IPS-18c (cell line): ENCODE measurements around the gene PEX7.
A peak's percentile ranks its signal among the peaks of the same experiment; 100 is the strongest.

ENCODE experiments used
- H3K4me3 ChIP-seq: 2 replicates; pipeline ENCODE4 v1.7.0; 2013; ENCODE audit warnings: low read depth, mild to moderate bottlenecking, low read length, moderate library complexity; ENCODE audit not compliant: insufficient read depth
- H3K9me3 ChIP-seq: one replicate; pipeline ENCODE4 v1.6.1; 2013; ENCODE audit warnings: mild to moderate bottlenecking, low read length, moderate library complexity; ENCODE audit not compliant: control insufficient read depth, insufficient read depth

PEX7 gene, protein sequence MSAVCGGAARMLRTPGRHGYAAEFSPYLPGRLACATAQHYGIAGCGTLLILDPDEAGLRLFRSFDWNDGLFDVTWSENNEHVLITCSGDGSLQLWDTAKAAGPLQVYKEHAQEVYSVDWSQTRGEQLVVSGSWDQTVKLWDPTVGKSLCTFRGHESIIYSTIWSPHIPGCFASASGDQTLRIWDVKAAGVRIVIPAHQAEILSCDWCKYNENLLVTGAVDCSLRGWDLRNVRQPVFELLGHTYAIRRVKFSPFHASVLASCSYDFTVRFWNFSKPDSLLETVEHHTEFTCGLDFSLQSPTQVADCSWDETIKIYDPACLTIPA

DNA sequence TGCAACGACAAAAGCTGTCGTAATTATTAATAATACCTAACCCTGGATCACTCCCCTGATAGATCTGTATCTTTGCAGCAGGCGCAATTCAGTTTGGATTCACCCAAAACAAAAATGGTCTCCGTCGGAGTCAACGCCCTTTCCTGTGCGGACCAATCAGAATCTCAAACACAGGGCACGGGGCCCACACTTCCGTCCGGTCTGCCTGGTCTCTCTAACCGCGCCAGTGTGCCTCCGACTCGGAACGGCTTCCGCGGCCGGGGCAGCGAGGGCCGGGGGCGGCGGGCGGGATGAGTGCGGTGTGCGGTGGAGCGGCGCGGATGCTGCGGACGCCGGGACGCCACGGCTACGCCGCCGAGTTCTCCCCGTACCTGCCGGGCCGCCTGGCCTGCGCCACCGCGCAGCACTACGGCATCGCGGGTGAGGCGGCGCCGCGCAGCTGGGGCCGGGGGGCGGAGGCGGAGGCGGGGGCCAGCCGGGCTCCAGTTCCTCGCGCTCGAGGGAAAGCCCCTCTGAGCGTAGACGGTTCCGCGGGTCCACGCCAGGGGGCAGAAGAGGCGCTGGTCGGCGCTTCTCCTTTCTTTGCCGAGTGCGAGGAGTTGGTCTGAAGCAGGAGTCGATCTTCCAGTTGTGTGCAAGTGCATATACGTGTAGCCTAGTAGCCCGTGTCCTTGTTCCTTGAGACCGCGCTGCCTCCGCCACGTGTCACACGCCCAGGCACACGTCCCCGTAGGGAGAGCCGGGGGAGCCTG, at the start of gene PEX7:
PEX7 (plus strand) TSS at position 217 of the 752 bp plus-strand sequence; CDS start at position 291, 74 bp downstream.
- H3K9me3 ChIP-seq = no peaks in the 10 kb centered on the region
- H3K4me3 ChIP-seq = peak within 1 kb of the TSS; percentile 79

DNA sequence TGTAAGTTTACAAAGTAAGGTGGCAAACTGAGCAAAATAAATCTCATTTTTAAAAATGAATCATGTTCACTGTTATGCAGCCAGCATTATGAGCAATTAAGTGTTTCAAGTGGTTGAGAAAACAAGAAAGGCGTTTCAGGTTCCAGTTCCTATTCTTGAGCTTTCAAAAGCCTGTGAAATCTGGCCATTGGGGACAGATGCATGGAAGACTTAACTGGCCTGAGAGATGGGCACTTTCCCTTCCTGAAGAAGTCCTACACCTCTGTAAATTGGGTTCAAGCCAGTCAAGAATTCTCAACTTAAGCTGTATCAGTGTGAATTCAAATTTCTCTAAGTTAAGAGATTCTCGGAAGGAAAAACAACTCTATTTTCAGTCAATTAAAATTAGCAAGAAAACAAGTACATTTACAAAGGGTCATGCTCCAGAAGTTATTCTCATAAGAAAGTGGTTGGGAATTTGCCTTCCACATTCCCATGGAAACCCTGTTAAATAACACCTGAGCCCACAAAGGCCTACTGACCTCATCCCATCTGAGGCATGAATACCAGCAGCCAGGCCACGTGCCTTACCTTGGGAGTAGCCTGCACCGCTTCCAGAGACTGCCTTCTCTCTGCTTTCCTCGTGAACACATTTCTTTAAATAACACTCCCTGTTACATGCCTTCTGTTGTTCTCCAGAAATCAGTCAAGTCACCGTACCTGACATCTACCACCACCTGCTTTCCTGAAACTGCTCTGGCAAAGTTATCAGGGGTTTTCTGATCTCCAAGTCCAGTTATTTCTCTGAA, 49.5 kb upstream of the PEX7 start:
- Histone ChIP-seq H3K9me3 (no peaks in the 10 kb centered on the region), H3K4me3 (no peak overlapping the region)

DNA sequence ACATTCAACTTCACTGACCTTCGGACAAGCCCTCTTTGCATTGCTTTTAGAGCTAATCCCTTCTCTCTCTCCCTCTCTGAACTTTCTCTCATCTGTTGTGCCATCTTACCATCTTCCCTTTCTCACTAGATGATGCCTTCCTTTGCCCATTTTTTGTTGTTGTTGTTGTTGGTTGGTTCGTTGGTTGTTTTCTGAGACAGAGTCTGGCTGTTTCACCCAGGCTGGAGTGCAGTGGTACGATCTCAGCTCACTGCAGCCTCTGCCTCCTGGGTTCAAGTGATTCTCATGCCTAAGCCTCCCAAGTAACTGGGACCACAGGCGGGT, 49.0 kb upstream of the PEX7 start:
- Histone ChIP-seq H3K4me3 (no peak overlapping the region), H3K9me3 (no peaks in the 10 kb centered on the region)

DNA sequence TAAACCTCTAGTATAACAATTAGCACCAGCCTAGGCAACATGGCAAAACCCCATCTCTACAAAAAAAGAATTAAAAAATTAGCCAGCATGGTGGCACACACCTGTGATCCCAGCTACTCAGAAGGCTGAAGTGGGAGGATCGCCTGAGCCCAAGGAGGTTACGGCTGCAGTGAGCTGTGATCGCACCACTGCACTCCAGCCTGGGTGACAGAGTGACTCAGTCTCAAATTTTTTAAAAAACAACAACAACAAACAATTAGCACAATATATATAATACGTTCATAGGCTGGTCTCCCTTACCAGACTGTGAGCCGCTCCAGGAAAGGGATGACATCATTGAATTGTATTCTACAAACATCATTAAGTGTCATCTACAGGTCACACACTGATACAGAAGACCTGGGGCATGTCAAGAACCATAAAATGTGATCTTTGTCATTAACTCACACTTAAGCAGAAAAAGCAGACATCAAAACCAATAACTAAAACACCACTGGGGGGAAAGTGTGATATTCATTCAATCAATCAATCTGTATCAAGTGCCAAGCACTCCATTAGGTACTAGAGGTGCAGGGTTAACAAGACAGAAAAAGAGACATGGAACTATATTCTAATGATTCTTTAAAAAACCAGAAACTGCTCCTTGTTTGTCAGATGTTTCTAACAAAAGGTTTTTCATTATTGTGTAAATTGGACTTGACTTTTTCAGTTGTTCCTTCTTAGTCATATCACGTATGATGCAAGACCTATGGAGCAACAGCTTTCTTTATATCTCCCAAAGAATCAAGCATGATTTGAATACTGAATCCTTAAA, 48.0 kb upstream of the PEX7 start:
- Histone ChIP-seq H3K4me3 (no peak overlapping the region), H3K9me3 (no peaks in the 10 kb centered on the region)

DNA sequence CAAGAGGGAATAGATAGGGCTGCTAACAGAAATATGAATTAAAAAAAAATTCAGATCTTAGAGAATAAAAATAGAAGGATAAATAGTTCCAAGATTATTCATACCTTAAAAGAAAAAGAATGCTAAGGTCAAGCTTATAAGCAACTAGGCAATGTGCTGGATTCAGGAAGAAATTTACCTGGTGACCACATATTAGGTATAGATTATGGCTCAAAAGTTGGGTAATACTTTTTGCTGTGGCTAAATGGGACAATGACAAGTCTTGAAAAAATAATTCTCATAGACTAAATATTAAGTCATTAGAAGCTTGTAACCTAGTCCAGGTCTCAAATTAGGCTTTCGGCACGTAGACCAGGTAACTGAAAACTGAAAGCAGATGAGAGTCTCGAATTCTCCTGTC, 47.3 kb upstream of the PEX7 start:
- no peaks in the 10 kb centered on the region for H3K9me3 ChIP-seq
- no peak overlapping the region for H3K4me3 ChIP-seq

DNA sequence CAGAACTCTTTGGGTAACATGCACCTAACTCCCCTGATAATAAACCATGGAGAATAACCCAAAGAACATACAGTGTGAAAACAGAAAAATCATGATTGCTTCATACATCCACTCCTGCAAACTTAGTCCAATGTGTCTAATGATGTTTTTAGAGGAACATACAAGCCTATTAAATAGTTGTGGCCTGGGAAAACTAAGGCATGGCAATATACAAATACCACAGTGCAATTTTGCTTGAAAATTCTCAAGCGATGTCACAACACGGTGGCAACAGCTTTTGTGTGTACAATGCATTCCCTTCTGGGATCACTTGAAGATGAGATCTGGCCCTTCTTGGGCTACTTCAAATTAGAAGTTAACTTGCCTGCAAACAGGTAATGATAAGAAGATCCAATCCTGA, 46.8 kb upstream of the PEX7 start:
- Histone ChIP-seq H3K9me3 (no peaks in the 10 kb centered on the region), H3K4me3 (no peak overlapping the region)

DNA sequence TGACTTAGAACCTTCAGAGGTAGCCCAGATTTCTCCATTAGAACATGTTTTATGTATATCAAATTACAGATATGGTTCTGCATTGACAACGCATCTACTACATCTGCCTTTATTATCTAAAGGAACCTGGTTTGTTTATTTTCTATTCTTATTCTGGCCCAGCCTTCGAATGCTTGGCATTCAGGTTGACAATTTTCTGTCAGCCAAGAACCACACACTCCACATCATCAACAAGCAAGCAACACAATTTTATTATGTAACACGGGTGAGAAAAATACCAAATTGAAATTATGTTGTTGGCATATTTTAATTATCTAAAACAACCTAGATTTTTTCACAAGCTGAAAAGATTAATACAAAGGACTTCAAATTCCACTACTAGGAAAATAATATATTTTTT, 44.7 kb upstream of the PEX7 start:
- no peaks in the 10 kb centered on the region for H3K9me3 ChIP-seq
- H3K4me3 ChIP-seq = no peak overlapping the region

DNA sequence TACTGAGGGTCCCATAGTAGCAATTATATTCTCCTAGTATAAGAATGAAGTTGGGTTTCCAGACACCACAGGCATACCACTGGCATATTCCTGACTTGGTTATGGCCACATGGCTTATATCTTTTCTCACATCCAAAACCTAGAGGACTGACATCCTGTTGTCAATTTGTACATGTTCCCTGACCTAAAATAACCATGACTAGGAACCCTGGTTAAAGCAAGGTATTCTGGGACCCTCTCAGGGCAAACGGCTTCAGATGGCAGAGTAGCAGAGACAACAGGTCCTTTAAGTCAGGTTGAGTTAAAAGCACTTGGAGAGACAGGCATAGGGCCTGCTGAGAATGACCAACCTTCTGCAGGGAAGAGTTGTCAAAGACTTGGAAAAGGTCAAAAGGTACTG, 42.7 kb upstream of the PEX7 start:
- no peak overlapping the region for H3K4me3 ChIP-seq
- no peaks in the 10 kb centered on the region for H3K9me3 ChIP-seq

DNA sequence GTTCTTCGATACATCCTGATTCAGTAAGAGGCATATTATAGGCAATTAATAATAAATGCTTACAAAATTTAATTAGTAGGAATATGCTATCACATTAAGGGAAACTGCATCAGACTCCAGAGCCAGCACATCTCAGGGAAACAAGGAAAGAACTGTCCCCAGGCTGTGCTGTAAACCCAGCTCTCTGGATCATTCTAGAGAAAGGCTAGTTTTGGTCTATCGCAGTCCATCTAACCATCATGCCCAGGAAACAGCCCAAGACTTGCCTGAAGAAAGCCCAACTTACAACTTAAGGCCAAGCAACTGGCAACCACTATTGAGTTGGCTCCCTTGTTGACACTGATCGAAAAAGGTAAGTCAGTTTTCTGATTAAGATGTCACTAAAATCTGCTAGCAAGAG, 41.4 kb upstream of the PEX7 start:
- no peaks in the 10 kb centered on the region for H3K9me3 ChIP-seq

DNA sequence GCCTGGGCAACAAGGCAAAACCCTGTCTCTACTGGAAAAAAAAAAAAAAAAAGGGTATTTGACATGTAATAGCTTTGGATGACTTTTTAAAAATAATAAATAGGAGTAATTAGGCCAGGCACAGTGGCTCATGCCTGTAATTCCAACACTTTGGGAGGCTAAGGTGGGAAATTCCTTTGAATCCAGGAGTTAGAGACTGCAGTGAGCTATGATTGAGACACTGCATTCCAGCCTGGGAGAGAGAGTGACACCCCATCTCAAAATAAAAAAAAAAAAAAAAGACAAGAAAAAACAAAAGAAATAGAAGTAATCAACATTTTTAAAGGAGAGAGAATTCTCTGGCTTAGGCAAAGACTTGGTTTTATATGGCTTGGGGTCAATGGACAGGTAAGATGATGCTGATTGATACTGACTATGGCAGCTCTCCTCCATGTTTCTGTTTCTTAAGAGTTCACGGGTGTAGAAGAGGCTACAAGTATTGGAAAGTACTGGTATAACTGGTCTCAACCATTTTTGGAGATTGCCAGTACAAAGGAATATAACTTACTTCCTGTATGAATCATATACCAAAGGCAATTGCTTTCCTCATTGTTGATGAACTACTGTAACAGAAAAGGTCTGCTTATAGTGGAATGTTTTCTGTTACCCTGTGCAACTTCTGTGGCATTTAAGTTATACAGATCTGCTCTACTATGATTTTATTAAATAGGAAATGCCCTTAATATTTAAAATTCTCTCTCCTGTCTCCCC, 40.2 kb upstream of the PEX7 start:
- Histone ChIP-seq H3K4me3 (no peak overlapping the region), H3K9me3 (no peaks in the 10 kb centered on the region)

More for the DNA sequence above, 41.4 kb upstream of the PEX7 start:
- H3K4me3 ChIP-seq = no peak overlapping the region

DNA sequence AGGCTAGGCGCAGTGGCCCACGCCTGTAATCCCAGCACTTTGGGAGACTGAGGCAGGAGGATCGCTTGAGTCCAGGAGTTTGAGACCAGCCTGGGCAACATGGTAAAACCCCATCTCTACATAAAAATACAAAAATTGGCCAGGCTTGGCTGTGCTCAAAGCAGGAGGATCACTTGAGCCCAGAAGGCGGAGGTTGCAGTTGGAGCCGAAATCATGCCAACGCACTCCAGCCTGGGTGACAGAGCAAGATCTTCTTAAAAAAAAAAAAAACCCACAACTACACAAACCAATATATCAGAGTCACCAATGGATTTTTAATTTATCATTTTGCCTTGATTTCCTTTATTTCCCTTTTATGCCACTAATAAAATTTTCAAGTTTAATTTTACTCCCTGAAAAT, 39.4 kb upstream of the PEX7 start:
- H3K9me3 ChIP-seq = no peaks in the 10 kb centered on the region
- no peak overlapping the region for H3K4me3 ChIP-seq

DNA sequence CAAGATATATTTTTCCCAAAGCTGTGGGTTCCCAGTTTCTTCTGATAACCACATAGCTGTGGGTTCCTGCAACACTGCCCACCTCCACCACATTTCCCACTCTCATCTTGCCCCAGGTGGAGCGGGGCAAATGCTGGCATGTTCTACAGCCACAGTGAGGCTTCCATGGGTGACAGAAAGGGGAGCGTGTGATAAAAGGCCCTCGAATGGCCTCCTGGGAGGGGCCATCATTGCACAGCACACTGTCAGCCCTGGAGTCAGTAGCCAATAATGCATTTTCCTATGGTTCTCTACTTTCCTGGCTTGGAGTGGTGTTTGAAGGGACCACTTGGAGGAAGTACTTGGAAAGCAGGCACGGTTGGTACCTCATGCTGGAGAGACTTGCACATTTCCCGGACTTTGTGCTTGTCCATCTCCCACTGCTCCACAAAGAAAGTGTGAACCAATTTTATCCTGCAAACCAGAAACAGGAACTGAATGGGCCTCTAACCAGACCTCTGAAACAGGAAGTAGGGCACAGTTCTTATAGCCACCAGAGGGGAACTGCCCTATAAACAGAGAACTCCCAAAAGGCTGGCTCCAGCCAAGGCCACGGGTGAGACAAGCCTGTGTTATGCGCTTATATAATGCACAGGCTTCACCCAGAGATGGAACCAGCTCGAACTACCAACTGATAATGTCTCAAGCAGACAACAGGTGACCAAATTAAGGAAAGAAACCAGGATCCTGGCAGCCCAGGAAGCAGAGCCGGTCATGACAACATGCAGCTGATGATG, 38.7 kb upstream of the PEX7 start:
- Histone ChIP-seq H3K4me3 (no peak overlapping the region), H3K9me3 (no peaks in the 10 kb centered on the region)

DNA sequence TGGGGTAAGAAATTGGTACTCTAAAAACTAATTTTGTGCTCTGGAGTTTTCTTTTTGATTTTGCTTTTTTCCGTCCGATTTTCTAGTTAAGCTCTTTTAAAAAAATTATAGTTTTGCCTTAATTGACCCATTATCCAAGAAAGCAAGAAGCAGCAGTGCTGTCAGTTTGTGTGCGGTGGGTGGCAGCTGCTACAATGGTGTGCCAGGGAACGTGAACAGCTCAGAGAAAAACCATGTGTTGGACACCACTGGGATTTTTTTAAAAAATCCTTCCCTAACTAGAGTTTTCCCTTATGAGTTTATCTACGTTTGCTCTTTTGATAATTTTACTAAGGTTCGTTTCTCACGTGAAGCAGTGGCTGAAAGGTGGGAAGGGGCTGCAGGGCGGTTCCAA, 38.1 kb upstream of the PEX7 start:
- Histone ChIP-seq H3K9me3 (no peaks in the 10 kb centered on the region), H3K4me3 (no peak overlapping the region)

DNA sequence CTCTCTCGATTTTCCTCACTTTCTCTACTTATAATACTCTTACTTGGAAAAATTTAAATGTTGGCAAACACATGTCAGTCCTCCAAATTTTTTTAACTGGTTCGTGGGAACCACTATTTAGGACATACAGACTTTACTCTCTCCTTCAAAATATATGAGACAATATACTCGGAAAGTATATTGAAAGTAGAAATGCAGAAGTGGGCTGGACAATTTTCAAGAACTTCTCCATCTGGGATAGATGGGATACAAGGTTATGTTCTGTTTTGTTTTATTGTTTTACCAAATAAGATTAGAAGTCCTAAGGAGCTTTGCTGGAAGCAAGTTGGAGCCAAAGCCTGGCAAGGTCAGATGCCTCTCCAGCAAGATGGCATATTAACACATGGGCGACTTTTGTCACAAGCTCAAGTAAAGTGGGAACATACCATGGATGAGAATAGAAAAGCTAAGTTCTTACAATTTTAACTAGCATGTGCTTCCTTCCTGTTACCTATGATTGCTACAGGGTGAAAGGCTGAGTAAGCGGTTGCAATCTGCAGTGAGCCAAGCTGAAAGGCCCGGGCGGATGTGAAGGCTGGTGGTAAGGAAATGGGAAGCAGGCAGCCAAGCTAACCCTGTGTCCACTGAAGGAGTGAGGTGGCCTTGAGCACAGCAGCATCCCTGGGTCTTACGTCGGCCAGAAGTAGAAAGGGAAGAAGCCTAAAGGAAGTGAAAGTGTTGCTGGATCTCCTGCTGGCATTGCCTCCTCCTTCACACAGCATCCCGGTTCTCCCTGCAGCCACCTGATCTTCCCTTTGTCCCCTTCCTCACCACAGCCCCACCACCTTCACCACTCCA, 37.3 kb upstream of the PEX7 start:
- H3K4me3 ChIP-seq = no peak overlapping the region
- no peaks in the 10 kb centered on the region for H3K9me3 ChIP-seq

DNA sequence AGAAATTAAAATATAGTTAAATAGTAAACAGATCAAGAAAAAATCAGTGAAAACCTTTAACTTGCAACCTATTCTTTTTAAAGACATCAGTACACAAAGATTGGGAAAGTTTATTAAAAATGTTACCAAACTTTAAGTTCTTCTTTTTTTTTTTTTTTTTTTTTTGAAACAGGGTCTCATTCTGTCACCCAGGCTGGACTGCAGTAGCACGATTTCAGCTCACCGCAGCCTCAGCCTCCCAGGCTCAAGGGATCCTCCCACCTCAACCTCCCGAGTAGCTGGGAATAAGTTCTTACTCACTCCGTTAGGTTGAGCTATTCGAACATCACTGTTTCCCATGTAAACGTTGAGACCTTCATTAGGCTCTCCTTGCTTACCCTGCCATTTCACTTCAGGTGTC, 35.7 kb upstream of the PEX7 start:
- H3K4me3 ChIP-seq = no peak overlapping the region
- H3K9me3 ChIP-seq = no peaks in the 10 kb centered on the region
